ENCODE results near the gene PLCB2. TPM values are rescaled to one million over a fixed set of nuclear protein-coding genes. Genes with fewer than 3 reads are reported as not detected.

The PLCB2 gene
- total RNA-seq, 1 donor from 2014 or later: 8.7 TPM

DNA sequence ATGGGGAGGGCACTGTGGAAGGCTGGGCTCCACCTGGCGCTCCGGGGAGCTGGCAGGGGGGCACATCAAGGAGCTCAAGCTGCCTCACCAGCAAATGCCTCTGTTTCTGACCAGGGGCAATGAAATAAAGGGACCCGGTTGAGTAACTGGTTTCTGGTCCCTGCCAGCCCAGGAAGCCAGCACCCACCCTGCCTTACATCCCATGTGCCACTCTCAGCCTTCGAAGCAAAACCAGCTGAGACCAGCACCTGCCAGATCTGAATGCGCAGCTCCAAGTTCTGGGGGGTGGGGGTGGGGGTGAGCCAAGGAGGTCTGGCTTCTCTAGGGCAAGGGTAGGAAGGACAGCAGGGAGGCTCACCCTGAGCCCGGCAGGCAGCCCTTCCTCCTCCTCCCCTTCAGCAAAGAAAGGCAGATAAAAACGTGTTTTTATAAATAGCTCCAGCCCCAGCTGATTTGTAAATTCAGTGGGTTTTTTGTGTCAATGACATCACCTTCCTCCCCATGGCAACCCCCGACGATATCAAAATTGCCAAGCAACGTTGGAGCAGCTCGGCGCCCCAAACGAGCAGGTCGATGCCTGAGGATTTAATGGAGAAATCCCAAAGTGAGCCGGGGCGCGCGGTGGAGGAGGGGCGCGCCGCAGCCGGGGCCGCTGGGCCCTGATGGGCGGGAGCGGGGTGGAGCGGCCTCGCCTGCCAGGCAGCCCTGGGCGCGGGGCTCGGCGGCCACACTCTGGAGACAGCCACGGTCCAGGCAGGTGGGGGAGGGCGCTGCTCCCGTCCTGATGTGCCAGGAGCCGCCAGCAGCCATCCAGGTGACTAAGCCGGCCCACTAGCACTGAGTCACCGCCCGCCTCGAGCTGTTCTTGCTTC is 69.0 kb downstream of the PLCB2 start, which contains the start of gene PAK6:
Gene PAK6, plus strand, starts transcription at position 532 of the 872 bp plus-strand sequence. CDS start 25,723 bp downstream, outside the sequence.
- H3K9me3 Mint-ChIP-seq: no peaks in the 10 kb centered on the region
- peak; percentile 36 for DNase-seq (ENCODE audit: low read depth, low spot score)
- peak within 1 kb of the TSS; percentile 77 for H3K4me3 Mint-ChIP-seq
- TF ChIP-seq, protein P1, sequence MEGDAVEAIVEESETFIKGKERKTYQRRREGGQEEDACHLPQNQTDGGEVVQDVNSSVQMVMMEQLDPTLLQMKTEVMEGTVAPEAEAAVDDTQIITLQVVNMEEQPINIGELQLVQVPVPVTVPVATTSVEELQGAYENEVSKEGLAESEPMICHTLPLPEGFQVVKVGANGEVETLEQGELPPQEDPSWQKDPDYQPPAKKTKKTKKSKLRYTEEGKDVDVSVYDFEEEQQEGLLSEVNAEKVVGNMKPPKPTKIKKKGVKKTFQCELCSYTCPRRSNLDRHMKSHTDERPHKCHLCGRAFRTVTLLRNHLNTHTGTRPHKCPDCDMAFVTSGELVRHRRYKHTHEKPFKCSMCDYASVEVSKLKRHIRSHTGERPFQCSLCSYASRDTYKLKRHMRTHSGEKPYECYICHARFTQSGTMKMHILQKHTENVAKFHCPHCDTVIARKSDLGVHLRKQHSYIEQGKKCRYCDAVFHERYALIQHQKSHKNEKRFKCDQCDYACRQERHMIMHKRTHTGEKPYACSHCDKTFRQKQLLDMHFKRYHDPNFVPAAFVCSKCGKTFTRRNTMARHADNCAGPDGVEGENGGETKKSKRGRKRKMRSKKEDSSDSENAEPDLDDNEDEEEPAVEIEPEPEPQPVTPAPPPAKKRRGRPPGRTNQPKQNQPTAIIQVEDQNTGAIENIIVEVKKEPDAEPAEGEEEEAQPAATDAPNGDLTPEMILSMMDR (conservative IDR thresholded peaks at IDR 0.05): no peak
- peaks cover 13% of the 10 kb centered on the region for H3K4me1 Mint-ChIP-seq
- peaks cover 20% of the 10 kb centered on the region for H3K27me3 Mint-ChIP-seq (ENCODE audit: low read depth)
- no peaks in the 10 kb centered on the region for H3K36me3 Mint-ChIP-seq (ENCODE audit: low read depth)
- no peak within 1 kb of the TSS for H3K27ac Mint-ChIP-seq (ENCODE audit: unreplicated experiment)

Other genes starting within 250 kb of the PLCB2 start
- 18.0 and 23.0 TPM in 2 replicates for gene BMF, start 199.1 kb downstream of the PLCB2 start, total RNA-seq
- gene BUB1B, start 146.9 kb downstream of the PLCB2 start, total RNA-seq: 95.8 and 96.6 TPM in 2 replicates
- gene PAK6, start 68.9 kb downstream of the PLCB2 start, total RNA-seq: 0.28 and 0.93 TPM in 2 replicates
- not detected in 2 replicates for gene ANKRD63, start 24.9 kb downstream of the PLCB2 start, total RNA-seq
- 22.8 and 27.5 TPM in 2 replicates for gene INAFM2, start 15.8 kb upstream of the PLCB2 start, total RNA-seq
- 0.33 TPM in 1 of 2 replicates, not detected in the other for gene CCDC9B, start 33.0 kb upstream of the PLCB2 start, total RNA-seq
- gene PHGR1, start 43.1 kb upstream of the PLCB2 start, total RNA-seq: not detected in 2 replicates
- 2.0 and 3.1 TPM in 2 replicates for gene DISP2, start 50.3 kb upstream of the PLCB2 start, total RNA-seq
- gene KNSTRN, start 74.8 kb upstream of the PLCB2 start, total RNA-seq: 73.7 and 74.7 TPM in 2 replicates
- 75.2 and 81.4 TPM in 2 replicates for gene IVD, start 97.9 kb upstream of the PLCB2 start, total RNA-seq
- gene BAHD1, start 133.0 kb upstream of the PLCB2 start, total RNA-seq: 25.6 and 26.4 TPM in 2 replicates
- gene CHST14, start 163.0 kb upstream of the PLCB2 start, total RNA-seq: 32.9 and 37.1 TPM in 2 replicates